ENCODE results near the gene ITGA11. TPM values are rescaled to one million over a fixed set of nuclear protein-coding genes. Genes with fewer than 3 reads are reported as not detected.

The ITGA11 gene
- total and polyA plus RNA-seq, 2 experiments from 2014 or later = 0.03 to 0.40 TPM

- TF ChIP-seq, protein P1, sequence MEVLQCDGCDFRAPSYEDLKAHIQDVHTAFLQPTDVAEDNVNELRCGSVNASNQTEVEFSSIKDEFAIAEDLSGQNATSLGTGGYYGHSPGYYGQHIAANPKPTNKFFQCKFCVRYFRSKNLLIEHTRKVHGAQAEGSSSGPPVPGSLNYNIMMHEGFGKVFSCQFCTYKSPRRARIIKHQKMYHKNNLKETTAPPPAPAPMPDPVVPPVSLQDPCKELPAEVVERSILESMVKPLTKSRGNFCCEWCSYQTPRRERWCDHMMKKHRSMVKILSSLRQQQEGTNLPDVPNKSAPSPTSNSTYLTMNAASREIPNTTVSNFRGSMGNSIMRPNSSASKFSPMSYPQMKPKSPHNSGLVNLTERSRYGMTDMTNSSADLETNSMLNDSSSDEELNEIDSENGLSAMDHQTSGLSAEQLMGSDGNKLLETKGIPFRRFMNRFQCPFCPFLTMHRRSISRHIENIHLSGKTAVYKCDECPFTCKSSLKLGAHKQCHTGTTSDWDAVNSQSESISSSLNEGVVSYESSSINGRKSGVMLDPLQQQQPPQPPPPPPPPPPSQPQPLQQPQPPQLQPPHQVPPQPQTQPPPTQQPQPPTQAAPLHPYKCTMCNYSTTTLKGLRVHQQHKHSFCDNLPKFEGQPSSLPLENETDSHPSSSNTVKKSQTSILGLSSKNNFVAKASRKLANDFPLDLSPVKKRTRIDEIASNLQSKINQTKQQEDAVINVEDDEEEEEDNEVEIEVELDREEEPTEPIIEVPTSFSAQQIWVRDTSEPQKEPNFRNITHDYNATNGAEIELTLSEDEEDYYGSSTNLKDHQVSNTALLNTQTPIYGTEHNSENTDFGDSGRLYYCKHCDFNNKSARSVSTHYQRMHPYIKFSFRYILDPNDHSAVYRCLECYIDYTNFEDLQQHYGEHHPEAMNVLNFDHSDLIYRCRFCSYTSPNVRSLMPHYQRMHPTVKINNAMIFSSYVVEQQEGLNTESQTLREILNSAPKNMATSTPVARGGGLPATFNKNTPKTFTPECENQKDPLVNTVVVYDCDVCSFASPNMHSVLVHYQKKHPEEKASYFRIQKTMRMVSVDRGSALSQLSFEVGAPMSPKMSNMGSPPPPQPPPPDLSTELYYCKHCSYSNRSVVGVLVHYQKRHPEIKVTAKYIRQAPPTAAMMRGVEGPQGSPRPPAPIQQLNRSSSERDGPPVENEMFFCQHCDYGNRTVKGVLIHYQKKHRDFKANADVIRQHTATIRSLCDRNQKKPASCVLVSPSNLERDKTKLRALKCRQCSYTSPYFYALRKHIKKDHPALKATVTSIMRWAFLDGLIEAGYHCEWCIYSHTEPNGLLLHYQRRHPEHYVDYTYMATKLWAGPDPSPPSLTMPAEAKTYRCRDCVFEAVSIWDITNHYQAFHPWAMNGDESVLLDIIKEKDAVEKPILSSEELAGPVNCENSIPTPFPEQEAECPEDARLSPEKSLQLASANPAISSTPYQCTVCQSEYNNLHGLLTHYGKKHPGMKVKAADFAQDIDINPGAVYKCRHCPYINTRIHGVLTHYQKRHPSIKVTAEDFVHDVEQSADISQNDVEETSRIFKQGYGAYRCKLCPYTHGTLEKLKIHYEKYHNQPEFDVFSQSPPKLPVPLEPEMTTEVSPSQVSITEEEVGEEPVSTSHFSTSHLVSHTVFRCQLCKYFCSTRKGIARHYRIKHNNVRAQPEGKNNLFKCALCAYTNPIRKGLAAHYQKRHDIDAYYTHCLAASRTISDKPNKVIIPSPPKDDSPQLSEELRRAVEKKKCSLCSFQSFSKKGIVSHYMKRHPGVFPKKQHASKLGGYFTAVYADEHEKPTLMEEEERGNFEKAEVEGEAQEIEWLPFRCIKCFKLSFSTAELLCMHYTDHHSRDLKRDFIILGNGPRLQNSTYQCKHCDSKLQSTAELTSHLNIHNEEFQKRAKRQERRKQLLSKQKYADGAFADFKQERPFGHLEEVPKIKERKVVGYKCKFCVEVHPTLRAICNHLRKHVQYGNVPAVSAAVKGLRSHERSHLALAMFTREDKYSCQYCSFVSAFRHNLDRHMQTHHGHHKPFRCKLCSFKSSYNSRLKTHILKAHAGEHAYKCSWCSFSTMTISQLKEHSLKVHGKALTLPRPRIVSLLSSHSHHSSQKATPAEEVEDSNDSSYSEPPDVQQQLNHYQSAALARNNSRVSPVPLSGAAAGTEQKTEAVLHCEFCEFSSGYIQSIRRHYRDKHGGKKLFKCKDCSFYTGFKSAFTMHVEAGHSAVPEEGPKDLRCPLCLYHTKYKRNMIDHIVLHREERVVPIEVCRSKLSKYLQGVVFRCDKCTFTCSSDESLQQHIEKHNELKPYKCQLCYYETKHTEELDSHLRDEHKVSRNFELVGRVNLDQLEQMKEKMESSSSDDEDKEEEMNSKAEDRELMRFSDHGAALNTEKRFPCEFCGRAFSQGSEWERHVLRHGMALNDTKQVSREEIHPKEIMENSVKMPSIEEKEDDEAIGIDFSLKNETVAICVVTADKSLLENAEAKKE (CRISPR knock-in tag; IDR thresholded peaks at IDR 0.05) = no peak
- TF ChIP-seq CREB1 (CRISPR knock-in tag; IDR thresholded peaks at IDR 0.05; ENCODE audit: low read depth) = no peak
These were observed 92.5 kb downstream of the ITGA11 start (continued) for GRCh38 chr15:68339481-68339880.

GRCh38 chr15:68337826-68338225 is 94.1 kb downstream of the ITGA11 start:
- H3K9me3 Mint-ChIP-seq = no peaks in the 10 kb centered on the region
- Histone ChIP-seq H3K4me1 (ENCODE audit: insufficient read depth) (no peaks in the 10 kb centered on the region), H3K4me3 (no peak overlapping the region), H3K36me3 (ENCODE audit: insufficient read depth) (no peaks in the 10 kb centered on the region), H3K27ac (ENCODE audit: low read depth) (no peak overlapping the region), H3K79me2 (replicated peaks; ENCODE audit: insufficient read depth) (no peaks in the 10 kb centered on the region), H3K9me2 (ENCODE audit: insufficient read depth) (no peaks in the 10 kb centered on the region), H3K4me2 (no peak overlapping the region), H3F3A (replicated peaks; ENCODE audit: low read depth) (no peaks in the 10 kb centered on the region), H3K27me3 (ENCODE audit: insufficient read depth) (no peaks in the 10 kb centered on the region), H4K20me1 (replicated peaks; ENCODE audit: insufficient read depth) (no peaks in the 10 kb centered on the region), H2AFZ (no peak overlapping the region)
- DNase-seq (ENCODE audit: low spot score) (no peak), ATAC-seq (no peak)
- peaks cover 3% of the 10 kb centered on the region; the same call in 1 of the 3 replicates for H3K4me1 Mint-ChIP-seq
- no peak overlapping the region for H3K4me3 Mint-ChIP-seq
- no peaks in the 10 kb centered on the region for H3K36me3 Mint-ChIP-seq (ENCODE audit: low read depth)
- H3K27ac Mint-ChIP-seq = no peak overlapping the region
- peaks cover 6% of the 10 kb centered on the region for H3K27me3 Mint-ChIP-seq (ENCODE audit: insufficient read depth, low read depth, poor library complexity)
- TF ChIP-seq EZH2phosphoT487 (IDR thresholded peaks at IDR 0.05; ENCODE audit: unreplicated experiment) = no peak
- no peak for TF ChIP-seq ZNF114 (CRISPR knock-in tag; IDR thresholded peaks at IDR 0.05)
- no peak for TF ChIP-seq CREB1 (CRISPR knock-in tag; IDR thresholded peaks at IDR 0.05; ENCODE audit: low read depth)
- TF ChIP-seq, protein P2, sequence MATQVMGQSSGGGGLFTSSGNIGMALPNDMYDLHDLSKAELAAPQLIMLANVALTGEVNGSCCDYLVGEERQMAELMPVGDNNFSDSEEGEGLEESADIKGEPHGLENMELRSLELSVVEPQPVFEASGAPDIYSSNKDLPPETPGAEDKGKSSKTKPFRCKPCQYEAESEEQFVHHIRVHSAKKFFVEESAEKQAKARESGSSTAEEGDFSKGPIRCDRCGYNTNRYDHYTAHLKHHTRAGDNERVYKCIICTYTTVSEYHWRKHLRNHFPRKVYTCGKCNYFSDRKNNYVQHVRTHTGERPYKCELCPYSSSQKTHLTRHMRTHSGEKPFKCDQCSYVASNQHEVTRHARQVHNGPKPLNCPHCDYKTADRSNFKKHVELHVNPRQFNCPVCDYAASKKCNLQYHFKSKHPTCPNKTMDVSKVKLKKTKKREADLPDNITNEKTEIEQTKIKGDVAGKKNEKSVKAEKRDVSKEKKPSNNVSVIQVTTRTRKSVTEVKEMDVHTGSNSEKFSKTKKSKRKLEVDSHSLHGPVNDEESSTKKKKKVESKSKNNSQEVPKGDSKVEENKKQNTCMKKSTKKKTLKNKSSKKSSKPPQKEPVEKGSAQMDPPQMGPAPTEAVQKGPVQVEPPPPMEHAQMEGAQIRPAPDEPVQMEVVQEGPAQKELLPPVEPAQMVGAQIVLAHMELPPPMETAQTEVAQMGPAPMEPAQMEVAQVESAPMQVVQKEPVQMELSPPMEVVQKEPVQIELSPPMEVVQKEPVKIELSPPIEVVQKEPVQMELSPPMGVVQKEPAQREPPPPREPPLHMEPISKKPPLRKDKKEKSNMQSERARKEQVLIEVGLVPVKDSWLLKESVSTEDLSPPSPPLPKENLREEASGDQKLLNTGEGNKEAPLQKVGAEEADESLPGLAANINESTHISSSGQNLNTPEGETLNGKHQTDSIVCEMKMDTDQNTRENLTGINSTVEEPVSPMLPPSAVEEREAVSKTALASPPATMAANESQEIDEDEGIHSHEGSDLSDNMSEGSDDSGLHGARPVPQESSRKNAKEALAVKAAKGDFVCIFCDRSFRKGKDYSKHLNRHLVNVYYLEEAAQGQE (IDR thresholded peaks at IDR 0.05; ENCODE audit: unreplicated experiment) = no peak
- TF ChIP-seq, protein P1 (CRISPR knock-in tag; IDR thresholded peaks at IDR 0.05) = no peak
- no peak for TF ChIP-seq JUNB (IDR thresholded peaks at IDR 0.05; ENCODE audit: unreplicated experiment)

All from GM23338 (cell line).